Retinal pigment epithelial cell (primary cell): ENCODE measurements around the gene ZNF783.
"Not testable (repeated sequence)": the region's sequence is repeated elsewhere in the genome, so short reads cannot be mapped to it uniquely, and the experiment has no call there.

Source experiments
- DNase-seq: peaks from one replicate; pipeline ENCODE4 v3.0.0-alpha.2; 2010; ENCODE audit warnings: low read depth
- H3K4me3 ChIP-seq: 2 replicates; pipeline ENCODE4 v1.5.1; 2011; ENCODE audit warnings: mild to moderate bottlenecking, low read length, control low read depth, moderate library complexity
- TF ChIP-seq, protein P1 (sequence below): conservative IDR thresholded peaks from 2 replicates; pipeline ENCODE4 v1.5.1; 2011; ENCODE audit warnings: low read depth, low read length, control low read depth, inconsistent platforms

Gene ZNF783

GRCh38 chr7:149223176-149223575 is 38.8 kb upstream of the ZNF783 start:
- TF ChIP-seq, protein P1, sequence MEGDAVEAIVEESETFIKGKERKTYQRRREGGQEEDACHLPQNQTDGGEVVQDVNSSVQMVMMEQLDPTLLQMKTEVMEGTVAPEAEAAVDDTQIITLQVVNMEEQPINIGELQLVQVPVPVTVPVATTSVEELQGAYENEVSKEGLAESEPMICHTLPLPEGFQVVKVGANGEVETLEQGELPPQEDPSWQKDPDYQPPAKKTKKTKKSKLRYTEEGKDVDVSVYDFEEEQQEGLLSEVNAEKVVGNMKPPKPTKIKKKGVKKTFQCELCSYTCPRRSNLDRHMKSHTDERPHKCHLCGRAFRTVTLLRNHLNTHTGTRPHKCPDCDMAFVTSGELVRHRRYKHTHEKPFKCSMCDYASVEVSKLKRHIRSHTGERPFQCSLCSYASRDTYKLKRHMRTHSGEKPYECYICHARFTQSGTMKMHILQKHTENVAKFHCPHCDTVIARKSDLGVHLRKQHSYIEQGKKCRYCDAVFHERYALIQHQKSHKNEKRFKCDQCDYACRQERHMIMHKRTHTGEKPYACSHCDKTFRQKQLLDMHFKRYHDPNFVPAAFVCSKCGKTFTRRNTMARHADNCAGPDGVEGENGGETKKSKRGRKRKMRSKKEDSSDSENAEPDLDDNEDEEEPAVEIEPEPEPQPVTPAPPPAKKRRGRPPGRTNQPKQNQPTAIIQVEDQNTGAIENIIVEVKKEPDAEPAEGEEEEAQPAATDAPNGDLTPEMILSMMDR: no peak
- no peak for DNase-seq
- H3K4me3 ChIP-seq: no peak overlapping the region

- TF ChIP-seq, protein P1: no peak
- no peak overlapping the region for H3K4me3 ChIP-seq
- no peak for DNase-seq
These were observed 38.2 kb upstream of the ZNF783 start for GRCh38 chr7:149223761-149224160.

- TF ChIP-seq, protein P1: no peak
- DNase-seq: no peak
- H3K4me3 ChIP-seq: no peak overlapping the region
These were observed 37.6 kb upstream of the ZNF783 start for GRCh38 chr7:149224352-149224751.

GRCh38 chr7:149225106-149225505 is 36.9 kb upstream of the ZNF783 start:
- TF ChIP-seq, protein P1: no peak
- DNase-seq: no peak
- no peak overlapping the region for H3K4me3 ChIP-seq

GRCh38 chr7:149225656-149226055 is 36.3 kb upstream of the ZNF783 start:
- DNase-seq: no peak
- TF ChIP-seq, protein P1: no peak

DNA sequence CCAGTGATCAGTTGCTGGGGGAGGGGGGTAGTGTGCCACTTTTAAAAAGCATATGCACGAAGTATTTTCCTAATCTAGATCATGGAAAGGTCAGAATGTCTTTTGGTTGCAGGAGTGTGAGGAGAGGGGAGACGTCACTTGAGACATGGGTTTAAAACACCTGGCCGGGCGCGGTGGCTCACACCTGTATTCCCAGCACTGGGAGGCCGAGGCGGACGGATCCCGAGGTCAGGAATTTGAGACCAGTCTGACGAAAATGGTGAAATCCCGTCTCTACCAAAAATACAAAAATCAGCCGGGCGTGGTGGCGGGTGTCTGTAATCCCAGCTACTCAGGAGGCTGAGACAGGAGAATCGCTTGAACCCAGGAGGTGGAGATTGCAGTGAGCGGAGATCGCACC is 35.6 kb upstream of the ZNF783 start:
- H3K4me3 ChIP-seq, DNase-seq: not testable (repeated sequence)

More at GRCh38 chr7:149225656-149226055, 36.3 kb upstream of the ZNF783 start:
- H3K4me3 ChIP-seq: no peak overlapping the region

- TF ChIP-seq, protein P1: no peak
- DNase-seq: no peak
- no peak overlapping the region for H3K4me3 ChIP-seq
These were observed 35.0 kb upstream of the ZNF783 start for GRCh38 chr7:149226840-149227494.
